HT1080 (cell line): ENCODE results near the gene C10orf105. TPM values are rescaled to one million over a fixed set of nuclear protein-coding genes. Genes with fewer than 3 reads are reported as not detected.

ENCODE experiments used
- DNase-seq: peaks from one replicate; pipeline ENCODE4 v3.0.0-alpha.2; 2015; ENCODE audit warnings: low read depth
- total RNA-seq: library from RNA; depleted of rRNA; stranded (reverse); fragments of >200 nt; shearing (Covaris generic); gene quantifications from 2 replicates; pipeline ENCODE4 v1.2.3, GENCODE V29; 2014

The C10orf105 gene
- total RNA-seq, 1 experiment from 2014 or later: not detected

DNA sequence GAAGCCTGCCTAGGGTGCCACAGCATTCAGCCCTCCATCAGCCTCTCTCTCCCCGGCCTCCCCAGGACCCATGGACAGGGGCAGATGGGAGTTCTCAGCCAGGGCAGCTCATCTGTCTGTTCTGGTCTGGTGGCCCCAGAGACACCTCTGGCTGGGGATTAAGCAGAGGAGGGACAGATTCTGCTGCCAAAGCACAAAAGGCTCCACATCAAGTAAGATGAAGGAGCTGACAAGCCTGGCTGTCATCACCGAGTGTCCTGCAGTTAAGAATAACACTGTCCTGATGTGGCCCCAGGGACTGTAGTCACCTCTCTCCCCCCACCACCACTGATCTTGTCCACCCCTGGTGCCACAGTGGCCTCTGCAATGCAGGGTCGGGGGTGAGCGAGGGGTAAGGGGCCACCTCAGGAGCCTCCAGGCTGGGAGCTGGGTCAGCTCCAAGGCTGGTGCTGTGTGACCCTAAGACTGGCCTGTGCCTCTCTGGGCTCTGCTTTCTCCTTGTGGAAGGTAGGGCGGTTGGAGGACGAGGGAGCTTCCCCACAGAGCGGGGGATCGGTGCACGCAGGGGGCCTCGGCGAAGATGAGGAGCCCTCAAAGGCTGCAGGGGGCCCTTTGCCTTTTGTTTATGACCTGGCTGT lies 18.7 kb downstream of the C10orf105 start:
- DNase-seq: no peak

DNA sequence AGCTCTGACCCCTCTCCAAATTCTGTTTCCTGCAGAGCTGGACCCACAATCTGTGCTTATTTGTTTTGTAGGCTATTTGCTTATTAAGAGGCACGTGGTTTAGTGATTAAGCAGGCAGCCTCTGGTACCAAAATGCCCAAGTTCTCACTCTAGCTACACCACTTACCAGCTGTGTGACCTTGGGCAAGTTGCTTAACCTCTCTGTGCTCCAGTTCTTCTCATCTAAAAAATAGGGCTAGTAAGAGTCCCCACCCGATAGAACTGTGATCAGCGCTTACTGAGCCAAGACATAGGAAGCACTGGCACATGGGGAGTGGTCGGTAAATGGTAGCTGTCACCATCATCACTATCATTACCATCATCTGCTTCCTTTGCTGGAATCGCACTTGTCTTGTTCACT lies 20.8 kb downstream of the C10orf105 start:
- no peak for DNase-seq

DNA sequence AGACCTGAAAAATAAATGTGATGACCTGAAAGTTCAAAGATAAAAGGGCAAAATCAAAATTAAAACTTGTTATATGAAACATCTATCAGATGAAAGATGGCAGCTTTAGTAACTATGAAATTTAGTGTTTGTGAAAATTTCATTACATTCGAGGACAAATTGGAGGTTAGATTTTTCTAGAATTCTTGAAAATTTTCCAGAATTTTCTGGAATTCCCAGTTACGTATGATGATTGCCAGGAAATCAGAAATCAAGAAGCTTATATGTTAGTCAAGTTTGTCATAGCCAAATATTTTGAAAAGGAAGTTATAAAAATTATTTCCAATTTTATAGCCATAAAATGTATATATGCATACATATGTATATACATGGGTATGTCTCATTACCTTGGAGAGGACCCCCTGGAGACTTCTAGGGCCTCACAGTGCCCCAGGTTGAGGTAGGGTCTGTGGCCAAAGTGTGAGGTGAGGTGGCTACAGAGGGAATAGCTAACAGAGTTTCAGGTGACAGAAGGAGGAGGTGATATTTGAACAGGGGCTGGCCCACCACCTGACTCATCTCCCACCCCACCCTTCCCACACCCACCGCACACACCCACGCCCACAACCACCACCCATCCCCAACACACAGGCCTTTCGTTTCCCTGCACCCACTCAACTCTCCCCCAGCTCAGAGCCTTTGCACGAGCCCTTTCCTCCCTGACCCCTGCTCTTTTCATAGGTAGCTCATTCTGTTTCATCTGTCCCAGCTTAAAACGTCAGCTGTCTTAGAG lies 21.5 kb downstream of the C10orf105 start:
- DNase-seq: no peak

DNA sequence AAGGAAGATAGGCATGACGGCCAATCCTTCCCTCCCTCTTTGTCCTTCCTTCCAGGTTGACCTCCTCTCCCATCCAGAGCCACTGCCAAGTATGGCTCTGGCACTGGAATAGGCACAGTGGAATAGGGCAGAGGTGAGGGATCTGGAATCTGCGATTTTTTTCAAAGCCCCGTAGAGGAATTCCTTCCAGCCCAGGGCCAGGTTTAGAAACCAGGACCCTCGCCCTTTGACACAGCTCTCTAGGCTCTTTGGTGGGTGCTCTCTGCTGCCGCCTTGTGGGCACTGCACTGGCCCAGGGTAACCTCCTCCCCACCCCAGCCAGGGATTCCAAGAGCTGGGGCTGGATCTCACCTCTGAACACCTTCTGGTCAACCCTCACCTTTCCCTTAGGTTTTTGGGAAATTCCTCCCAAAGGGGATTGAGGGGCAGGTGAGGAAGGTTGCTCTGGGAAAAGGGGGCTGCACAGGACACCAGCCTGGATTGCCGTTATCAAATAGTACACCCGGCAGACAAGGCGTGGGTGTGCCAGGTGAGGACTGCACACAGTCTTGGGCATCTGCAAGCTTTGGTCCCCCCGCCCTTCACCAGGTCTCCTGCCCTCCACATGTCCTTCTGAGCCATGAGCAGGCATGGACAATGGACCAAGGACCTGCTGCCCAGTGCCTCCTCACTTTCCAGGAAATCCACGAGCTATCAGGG lies 22.8 kb downstream of the C10orf105 start:
- peak; percentile 25 for DNase-seq

DNA sequence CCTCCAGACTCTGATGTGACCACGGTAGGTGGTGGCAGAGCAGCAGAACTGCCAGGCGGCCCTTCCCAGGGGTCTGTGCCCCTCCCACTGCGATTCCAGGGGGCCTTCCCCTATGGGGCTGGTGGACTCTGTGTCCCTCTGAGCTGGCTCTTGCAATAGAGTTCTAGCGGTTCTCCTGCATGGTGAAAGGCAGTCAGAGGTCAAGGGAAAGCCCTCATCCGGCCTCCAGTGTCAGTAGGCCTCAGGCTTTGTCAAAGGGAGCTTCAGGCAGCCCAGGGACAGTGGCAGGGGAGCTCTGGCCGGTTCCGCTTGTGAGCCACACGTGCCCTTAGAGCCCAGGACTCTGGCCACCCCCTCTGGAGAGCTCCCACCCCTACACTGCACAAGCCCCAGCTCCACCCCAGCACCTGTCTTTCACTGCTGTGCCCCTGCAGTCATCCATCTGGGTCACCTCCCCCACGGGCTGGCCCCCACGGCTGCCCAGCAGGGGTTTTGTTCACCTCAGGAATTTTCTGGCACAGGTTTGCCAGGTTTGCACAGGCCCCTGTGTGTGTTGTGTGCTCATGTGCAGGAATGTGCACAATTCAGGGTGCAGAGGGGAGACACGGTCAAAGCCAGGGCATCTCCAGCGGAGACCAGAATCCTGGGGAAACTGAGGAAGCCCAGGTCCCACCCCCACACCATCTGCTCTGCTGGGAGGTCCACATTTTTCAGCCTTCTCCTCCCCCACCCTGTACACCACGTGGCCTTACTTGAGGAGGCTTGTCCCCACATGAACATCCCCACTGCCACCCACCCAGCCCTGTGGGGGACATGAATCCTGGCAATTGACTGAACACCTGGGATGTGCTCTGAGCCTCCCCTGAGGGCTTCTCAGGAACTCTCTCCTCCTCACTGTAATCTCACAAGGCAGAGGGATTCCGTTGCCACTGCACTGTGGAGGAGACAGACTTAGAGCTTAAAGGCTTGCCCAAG lies 23.8 kb downstream of the C10orf105 start:
- DNase-seq: no peak

DNA sequence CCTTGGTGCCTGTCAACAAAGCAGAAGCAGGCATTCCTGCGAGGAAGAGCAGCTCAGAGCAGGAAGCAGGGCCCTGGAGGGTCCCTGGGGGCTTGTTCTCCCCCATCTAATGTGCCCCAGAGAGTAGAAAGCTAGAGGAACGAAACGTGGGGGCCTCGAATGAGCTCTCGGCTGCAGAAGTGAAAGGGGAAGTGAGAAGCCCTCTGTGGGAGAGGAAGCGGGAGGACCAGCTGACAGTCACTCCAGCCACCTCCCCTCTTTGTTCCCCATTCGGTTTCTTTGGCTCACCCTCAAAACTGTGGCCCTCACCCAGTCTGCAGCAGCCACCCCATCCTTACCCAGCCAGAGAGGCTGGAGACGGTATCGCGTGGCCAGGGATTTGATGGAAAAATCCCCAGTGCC lies 25.0 kb downstream of the C10orf105 start:
- no peak for DNase-seq

DNA sequence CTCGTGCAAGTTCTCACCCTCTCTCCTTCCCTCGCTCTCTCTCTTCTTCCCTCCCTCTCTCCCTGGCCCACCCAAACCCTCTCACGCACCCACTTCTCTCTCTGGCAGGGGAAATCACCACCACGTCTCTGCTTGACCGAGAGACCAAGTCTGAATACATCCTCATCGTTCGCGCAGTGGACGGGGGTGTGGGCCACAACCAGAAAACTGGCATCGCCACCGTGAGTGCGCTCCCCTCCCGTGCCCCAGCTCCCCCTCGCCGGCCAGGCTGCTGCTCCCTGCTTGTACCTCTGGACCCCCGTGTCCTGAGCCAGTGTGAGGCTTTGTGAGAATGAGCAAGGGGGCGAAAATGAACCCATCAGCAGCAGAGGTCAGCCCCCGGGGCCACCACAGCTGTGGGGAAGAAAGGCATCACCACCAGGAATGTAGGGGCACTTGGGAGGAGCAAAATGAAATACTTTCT lies 25.5 kb downstream of the C10orf105 start:
- no peak for DNase-seq

DNA sequence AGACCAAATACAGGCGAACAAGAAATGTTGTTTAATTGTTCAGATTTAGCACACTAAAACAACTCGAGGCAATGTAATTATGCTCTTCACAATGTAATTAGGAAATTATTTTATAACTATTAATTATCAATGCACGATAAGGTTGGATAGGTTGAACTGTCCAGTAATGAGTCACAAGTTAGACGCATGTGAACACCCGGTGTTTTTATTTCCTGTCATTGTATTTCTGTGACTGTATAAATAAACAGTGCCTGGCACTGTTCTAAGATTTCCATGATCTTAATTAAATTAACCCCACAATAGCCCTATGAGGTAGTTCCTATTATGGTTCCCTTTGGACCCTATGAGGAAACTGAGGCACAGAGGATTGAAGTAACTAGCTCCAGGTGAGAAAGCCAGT lies 26.2 kb downstream of the C10orf105 start:
- no peak for DNase-seq

DNA sequence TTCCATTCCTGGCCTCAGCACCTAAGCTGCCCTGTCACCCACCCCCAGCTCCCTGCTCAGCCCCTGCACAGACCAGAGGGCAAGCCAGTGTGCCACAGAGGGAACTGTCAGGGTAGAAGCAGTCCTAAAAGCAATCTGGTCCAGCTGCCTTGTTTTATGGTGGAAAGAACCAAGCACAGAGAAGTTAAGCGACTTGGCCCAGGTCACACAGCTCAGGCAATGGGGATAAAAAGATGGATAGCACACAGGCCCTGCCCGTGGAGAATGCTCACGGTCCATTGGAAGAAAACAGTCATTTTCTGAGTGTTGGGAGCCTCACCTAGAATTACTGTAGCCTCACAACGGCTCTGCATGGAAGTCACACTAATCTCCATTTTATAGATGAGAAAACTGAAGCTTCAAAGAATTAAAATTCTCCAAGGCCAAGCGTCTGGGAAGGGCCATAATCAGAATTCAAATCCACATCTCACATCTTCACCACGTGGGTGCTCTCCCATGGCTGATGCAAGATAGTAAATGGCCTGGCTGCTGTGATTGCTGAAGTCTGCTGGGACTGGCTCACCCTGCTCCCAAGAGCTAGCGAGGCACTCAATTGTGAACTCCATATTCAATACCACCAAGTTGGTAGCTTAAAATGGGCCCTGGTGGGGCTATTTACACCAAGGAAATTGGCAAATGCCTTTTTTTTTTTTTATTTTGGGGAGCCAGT lies 26.8 kb downstream of the C10orf105 start:
- DNase-seq: no peak

DNA sequence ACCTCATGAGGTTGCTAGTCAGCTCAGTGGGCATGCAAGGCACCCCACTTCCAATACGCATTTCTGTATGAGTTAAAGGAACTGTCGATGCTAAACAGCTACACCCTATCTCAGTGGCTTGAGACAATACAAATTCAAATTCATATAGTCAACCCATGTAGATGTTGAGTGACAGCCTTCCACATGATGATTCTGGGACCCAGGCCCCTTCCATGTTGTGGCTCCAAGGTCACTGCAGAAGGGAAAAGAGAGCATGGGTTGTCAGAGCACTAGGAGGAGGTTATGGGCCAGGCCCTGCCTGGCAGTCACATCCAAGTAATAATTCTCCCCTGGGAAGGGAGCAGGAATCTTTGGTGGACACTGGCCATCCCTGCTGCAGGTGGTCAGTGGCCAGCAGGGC lies 28.2 kb downstream of the C10orf105 start:
- DNase-seq: no peak

DNA sequence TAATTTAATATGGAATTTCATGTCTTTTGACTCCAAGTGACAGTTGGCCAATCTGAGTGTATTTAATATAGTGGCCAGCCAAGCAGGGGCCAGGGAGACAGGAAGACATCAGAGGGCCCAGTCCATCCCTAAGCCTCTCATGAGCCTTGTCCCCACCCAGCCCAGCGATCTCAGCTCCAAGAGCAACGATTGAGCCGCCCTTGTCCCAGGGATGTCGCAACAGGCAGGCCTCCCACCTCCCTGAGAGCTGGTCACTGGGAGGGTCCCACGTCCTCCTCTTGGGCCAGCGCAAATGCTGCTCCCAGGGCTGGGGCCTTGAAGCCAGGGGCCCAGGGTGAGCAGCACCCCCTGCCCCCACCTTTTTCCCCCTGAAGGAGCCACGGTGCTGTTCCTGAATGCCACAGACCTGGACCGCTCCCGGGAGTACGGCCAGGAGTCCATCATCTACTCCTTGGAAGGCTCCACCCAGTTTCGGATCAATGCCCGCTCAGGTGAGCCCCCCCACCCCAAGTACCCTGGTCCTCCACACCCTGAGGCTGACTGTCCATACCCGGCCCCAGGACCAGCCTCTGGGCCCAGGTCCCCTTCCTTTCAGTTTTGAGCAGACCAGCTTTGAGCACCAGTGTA lies 29.4 kb downstream of the C10orf105 start:
- DNase-seq: no peak

DNA sequence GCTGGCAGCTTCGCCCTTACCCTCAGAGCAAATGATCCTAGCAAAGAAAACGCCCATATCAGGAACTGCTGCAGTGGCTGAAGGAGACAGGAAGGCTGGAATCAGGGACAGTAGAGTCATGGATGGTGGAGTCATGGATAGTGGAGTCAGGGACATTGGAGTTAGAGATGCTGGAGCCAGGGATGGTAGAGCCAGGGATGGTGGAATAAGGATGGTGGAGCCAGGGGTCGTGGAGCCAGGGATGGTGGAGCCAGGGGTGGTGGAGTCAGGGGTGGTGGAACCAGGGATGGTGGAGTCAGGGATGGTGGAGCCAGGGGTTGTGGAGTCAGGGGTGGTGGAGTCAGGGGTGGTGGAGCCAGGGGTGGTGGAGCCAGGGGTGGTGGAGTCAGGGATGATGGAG lies 31.3 kb downstream of the C10orf105 start:
- DNase-seq: no peak

DNA sequence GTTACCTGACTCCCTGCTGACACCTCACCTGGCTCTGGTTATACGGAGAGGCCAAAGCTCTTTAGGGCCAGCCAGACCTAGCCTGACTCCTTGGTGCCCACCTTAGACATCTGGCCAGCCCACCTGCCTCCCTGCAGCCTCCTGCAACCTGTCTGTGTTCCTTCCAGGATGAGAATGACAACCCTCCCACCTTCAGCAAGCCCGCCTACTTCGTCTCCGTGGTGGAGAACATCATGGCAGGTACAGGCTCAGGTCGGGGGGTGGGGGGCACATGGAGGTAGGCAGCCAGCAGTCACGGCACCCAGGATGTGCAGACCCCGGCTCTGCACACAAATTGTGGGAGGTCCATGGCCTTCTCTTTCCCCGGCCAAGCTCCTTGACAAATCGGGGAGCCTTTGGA lies 32.1 kb downstream of the C10orf105 start:
- DNase-seq: no peak

DNA sequence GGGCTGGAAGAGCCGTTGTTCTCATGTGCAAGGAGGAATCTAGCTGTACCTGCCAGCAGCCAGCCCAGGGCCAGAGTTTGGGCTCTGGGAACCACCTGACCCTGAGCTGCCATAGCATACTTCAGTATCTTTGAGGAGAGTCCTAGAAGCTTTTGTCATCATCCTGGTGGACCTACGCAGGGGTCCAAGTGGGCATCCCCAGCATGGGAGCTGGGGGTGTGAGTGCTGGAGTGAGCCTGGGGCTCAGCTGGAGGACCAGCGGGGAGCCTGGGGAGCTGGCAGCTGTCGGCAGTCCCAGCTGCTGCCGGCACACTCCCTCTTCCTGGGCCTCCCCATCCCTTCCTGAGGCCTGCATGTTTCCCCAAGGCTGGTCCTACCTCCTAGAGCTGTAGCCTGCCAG lies 32.5 kb downstream of the C10orf105 start:
- no peak for DNase-seq

DNA sequence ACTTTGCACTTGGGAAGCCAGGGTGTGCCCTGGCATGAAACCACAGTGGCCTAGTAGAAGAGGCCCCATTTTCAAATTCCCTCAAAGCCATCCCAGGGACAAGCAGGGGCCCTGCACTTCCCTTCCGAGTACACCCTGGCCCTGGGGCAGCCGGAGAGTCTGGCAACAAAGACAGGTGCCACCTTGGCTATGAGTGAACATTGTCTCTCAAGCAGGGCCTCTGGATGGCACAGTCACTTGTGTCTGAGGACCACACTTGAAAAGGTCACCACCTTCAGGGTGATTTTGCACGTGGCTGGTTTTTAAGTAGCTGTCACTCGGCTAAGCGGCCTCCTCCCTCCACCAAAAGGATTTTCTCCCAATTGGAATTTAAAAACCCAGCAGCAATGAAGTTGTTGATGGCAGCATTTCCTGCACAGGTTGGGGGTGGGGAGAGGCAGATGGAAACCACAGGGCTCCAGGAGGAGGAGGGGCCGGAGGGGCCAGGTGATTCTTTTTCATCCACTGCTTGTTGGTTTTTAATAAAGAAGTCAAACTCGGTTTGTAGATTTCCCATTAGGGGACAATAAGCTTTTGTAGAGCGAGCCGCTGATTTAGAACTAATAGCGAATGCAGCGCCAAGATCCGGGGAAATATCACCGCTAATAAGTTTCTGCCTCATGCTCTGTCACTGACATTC lies 33.9 kb downstream of the C10orf105 start:
- no peak for DNase-seq

DNA sequence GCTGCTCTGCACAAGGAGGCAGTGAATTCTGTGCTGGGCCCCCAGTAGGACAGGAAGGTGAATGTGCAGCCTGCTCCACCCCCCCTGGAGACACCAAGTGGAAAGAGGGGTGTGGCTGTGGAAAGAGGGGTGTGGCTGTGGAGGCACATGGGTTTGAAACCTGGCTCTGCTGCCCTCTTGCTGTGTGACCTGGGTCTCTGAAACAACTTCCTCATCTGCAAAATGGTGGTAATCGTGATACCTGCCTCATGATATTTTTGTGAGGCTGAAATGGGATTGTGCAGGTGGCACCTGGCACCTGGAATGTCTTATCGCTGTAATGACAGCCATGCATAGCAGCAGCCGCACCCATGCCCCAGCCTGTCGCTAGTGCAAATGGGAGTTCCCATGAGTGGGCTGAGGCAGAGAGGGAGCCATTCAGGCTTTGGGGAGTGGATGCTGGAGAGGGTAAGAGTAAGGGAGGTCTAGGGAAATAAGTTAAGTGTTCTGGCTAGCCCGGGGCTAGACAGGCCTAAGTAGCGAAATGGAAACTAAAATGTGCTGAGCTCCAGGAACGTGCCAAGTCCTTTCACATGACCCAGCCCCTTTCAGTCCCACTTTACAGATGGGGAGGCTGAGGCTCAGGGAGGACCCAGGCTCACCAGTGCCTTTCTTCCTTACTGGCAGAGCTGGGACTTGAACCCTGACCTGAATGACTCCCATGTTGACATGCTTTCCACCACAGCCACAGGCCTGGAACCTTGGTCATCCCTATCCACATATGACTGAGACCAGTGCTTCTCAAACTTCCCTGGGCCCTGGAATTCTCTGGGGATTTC lies 35.0 kb downstream of the C10orf105 start:
- DNase-seq: peak; percentile 24

DNA sequence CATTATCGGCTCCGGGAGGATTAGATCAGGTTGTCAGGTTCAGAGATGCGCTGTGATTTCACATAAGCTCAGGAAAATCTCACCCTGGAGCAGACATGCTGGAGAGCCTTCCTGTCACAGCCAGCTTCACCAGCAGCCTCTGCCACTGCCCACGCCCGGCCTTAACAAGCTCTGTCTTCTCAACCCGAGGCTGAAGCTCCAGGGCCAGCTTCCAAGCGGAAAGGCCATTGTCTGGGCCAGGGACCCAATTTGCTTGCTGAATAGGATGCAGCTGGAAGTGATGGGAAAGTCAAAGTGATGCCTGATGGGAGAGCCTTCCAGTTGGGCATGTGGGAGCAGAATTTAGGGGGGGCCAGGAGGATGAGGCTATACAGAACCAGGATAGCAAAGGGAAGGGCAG lies 36.3 kb downstream of the C10orf105 start:
- no peak for DNase-seq

DNA sequence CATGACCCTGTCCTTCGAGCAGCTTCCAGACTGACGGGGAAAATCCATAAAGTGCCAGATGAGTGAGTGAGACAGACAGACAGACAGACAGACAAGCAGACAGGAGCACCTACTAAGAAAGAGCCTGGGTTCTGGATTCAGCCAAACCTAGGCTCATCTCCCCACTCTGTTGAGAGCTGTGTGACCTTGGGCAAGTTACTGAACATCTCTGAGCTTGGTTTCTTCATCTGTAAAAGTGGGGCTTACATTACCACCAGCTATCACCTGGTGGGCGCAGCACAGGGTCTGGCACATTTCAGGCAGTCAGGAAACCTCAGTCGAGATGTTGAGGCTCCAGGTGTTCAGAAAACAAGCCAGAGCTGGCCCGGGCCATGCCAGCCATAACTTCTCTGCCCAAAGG lies 37.6 kb downstream of the C10orf105 start:
- no peak for DNase-seq

DNA sequence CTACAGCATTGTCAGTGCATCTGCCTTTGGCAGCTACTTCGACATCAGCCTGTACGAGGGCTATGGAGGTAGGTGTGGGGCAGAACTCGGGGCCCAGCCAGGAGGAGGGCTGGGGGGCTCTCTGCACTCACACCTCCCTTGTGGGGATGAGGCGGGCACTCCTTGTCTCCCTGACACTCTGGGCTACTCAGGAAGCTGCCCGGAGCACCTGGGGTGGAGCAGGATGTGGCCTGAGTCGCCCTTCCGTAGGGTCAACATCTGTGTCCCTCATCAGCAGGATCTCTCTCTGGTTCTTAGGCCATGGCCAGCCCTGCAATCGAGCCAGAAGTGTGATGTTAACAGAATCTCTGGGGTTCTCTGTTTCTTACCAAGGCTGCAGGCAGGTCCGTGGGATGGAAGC lies 40.2 kb downstream of the C10orf105 start:
- no peak for DNase-seq
